HEK293 (cell line): ENCODE results near the gene UCKL1.

ENCODE experiments used
- GFI1B ChIP-seq: fragments of 450-650 bp; formaldehyde crosslinking; IDR thresholded peaks from 2 replicates; pipeline ENCODE4 v1.5.1; 2016; ENCODE audit warnings: missing biosample characterization, missing genetic modification characterization
- KLF10 ChIP-seq: fragments of 450-650 bp; IDR thresholded peaks from 2 replicates; pipeline ENCODE4 v1.5.1; 2018; ENCODE audit warnings: missing biosample characterization, mild to moderate bottlenecking, missing genetic modification characterization
- SP7 ChIP-seq: fragments of 450-650 bp; formaldehyde crosslinking; IDR thresholded peaks from 2 replicates; pipeline ENCODE4 v1.5.1; 2016; ENCODE audit warnings: missing biosample characterization, missing genetic modification characterization
- TRIM28 ChIP-seq: IDR thresholded peaks from 2 replicates; pipeline ENCODE4 v1.6.1; 2011; ENCODE audit warnings: low read length, control low read depth, borderline replicate concordance
- ZEB2 ChIP-seq: fragments of 450-650 bp; formaldehyde crosslinking; IDR thresholded peaks from 2 replicates; pipeline ENCODE4 v1.5.1; 2016; ENCODE audit warnings: missing biosample characterization, missing genetic modification characterization
- ZFP3 ChIP-seq: fragments of 450-650 bp; formaldehyde crosslinking; IDR thresholded peaks from 2 replicates; pipeline ENCODE4 v1.5.1; 2016; ENCODE audit warnings: low read depth, missing biosample characterization, missing genetic modification characterization
- ZNF132 ChIP-seq: fragments of 450-650 bp; formaldehyde crosslinking; IDR thresholded peaks from 2 replicates; pipeline ENCODE4 v1.5.1; 2017; ENCODE audit warnings: missing biosample characterization, missing genetic modification characterization, borderline replicate concordance
- ZNF157 ChIP-seq: fragments of 450-650 bp; formaldehyde crosslinking; IDR thresholded peaks from 2 replicates; pipeline ENCODE4 v1.5.1; 2016; ENCODE audit warnings: missing biosample characterization, missing genetic modification characterization
- ZNF223 ChIP-seq: fragments of 450-650 bp; formaldehyde crosslinking; IDR thresholded peaks from 2 replicates; pipeline ENCODE4 v1.5.1; 2016; ENCODE audit warnings: missing biosample characterization, missing genetic modification characterization
- ZNF274 ChIP-seq, 2 experiments: fragments of 200-500 bp in 1 of 2; fragments of 450-650 bp in 1 of 2; sonication (Bioruptor generic) in 1 of 2; formaldehyde crosslinking in 1 of 2; IDR thresholded peaks; 2 replicates each; pipeline versions ENCODE4 v1.5.1 to v1.6.1; 2014 to 2016; ENCODE audit warnings: borderline replicate concordance in 1 of 2, inconsistent platforms in 1 of 2, low read length in 1 of 2, missing biosample characterization in 1 of 2, missing genetic modification characterization in 1 of 2
- ZNF302 ChIP-seq: fragments of 450-650 bp; formaldehyde crosslinking; IDR thresholded peaks from 2 replicates; pipeline ENCODE4 v1.5.1; 2016; ENCODE audit warnings: missing biosample characterization, missing genetic modification characterization, low read depth
- ZNF350 ChIP-seq: fragments of 450-650 bp; formaldehyde crosslinking; IDR thresholded peaks from 2 replicates; pipeline ENCODE4 v1.5.0; 2017; ENCODE audit warnings: missing biosample characterization, mild to moderate bottlenecking, missing genetic modification characterization
- ZNF48 ChIP-seq: fragments of 450-650 bp; formaldehyde crosslinking; IDR thresholded peaks from 2 replicates; pipeline ENCODE4 v1.5.1; 2016; ENCODE audit warnings: missing biosample characterization, missing genetic modification characterization
- ZNF555 ChIP-seq: fragments of 450-650 bp; formaldehyde crosslinking; conservative IDR thresholded peaks from 2 replicates; pipeline ENCODE4 v1.5.1; 2017; ENCODE audit warnings: missing biosample characterization, mild to moderate bottlenecking, missing genetic modification characterization, inconsistent platforms
- ZNF558 ChIP-seq: fragments of 450-650 bp; formaldehyde crosslinking; IDR thresholded peaks from 2 replicates; pipeline ENCODE4 v1.5.1; 2016; ENCODE audit warnings: missing biosample characterization, missing genetic modification characterization
- ZNF571 ChIP-seq: fragments of 450-650 bp; formaldehyde crosslinking; IDR thresholded peaks from 2 replicates; pipeline ENCODE4 v1.5.0; 2017; ENCODE audit warnings: missing biosample characterization, missing genetic modification characterization
- ZNF600 ChIP-seq: fragments of 450-650 bp; formaldehyde crosslinking; IDR thresholded peaks from 2 replicates; pipeline ENCODE4 v1.5.1; 2016; ENCODE audit warnings: missing biosample characterization, missing genetic modification characterization
- ZNF654 ChIP-seq: fragments of 450-650 bp; formaldehyde crosslinking; IDR thresholded peaks from 2 replicates; pipeline ENCODE4 v1.5.1; 2016; ENCODE audit warnings: low read depth, missing biosample characterization, missing genetic modification characterization
- ZNF704 ChIP-seq: fragments of 450-650 bp; formaldehyde crosslinking; IDR thresholded peaks from 2 replicates; pipeline ENCODE4 v1.5.1; 2016; ENCODE audit warnings: missing biosample characterization, missing genetic modification characterization
- ZNF76 ChIP-seq: fragments of 450-650 bp; formaldehyde crosslinking; IDR thresholded peaks from 2 replicates; pipeline ENCODE4; 2016; ENCODE audit warnings: low read depth, missing biosample characterization, missing genetic modification characterization, borderline replicate concordance
- ZNF791 ChIP-seq: fragments of 450-650 bp; formaldehyde crosslinking; IDR thresholded peaks from 2 replicates; pipeline ENCODE4 v1.5.1; 2016; ENCODE audit warnings: missing biosample characterization, missing genetic modification characterization
- ZNF837 ChIP-seq: fragments of 450-650 bp; formaldehyde crosslinking; IDR thresholded peaks from 2 replicates; pipeline ENCODE4 v1.5.1; 2016; ENCODE audit warnings: missing biosample characterization, missing genetic modification characterization
- ZNF843 ChIP-seq: fragments of 450-650 bp; formaldehyde crosslinking; IDR thresholded peaks from 2 replicates; pipeline ENCODE4 v1.5.1; 2016; ENCODE audit warnings: missing biosample characterization, missing genetic modification characterization
- ZSCAN30 ChIP-seq: fragments of 450-650 bp; IDR thresholded peaks from 2 replicates; pipeline ENCODE4 v1.5.1; 2018; ENCODE audit warnings: missing biosample characterization, mild to moderate bottlenecking, missing genetic modification characterization, moderate library complexity
- TF ChIP-seq, protein P1 (sequence below): fragments of 450-650 bp; formaldehyde crosslinking; IDR thresholded peaks from 2 replicates; pipeline ENCODE4 v1.5.1; 2016; ENCODE audit warnings: missing biosample characterization, missing genetic modification characterization, borderline replicate concordance
- TF ChIP-seq, protein P2 (sequence below): fragments of 450-650 bp; formaldehyde crosslinking; IDR thresholded peaks from 2 replicates; pipeline ENCODE4 v1.5.1; 2016; ENCODE audit warnings: missing biosample characterization, missing genetic modification characterization
- TF ChIP-seq, protein P3 (sequence below): fragments of 450-650 bp; formaldehyde crosslinking; IDR thresholded peaks from 2 replicates; pipeline ENCODE4 v1.5.1; 2016; ENCODE audit warnings: missing biosample characterization, missing genetic modification characterization
- TF ChIP-seq, protein P4 (sequence below): fragments of 450-650 bp; formaldehyde crosslinking; IDR thresholded peaks from 2 replicates; pipeline ENCODE4 v1.5.1; 2017; ENCODE audit warnings: missing biosample characterization, missing genetic modification characterization

The UCKL1 gene

GRCh38 chr20:63978319-63979228 is 22.4 kb upstream of the UCKL1 start (continued):
- TF ChIP-seq ZSCAN30 (tag by site-specific recombination) (no peak), ZNF571 (no peak), ZNF600 (peak; percentile 48; the same call in 1 of the 2 replicates), ZNF274 (IDR thresholded peaks at IDR 0.05; ENCODE audit: low read length) (no peak), ZNF274 (tag by site-specific recombination; IDR thresholded peaks at IDR 0.05; ENCODE audit: borderline replicate concordance) (no peak), ZNF350 (tag by site-specific recombination) (no peak), ZNF791 (tag by site-specific recombination) (no peak), ZNF223 (tag by site-specific recombination) (no peak), ZNF302 (tag by site-specific recombination) (no peak), ZNF48 (tag by site-specific recombination) (no peak), KLF10 (peak; percentile 37; the same call in 1 of the 2 replicates), GFI1B (tag by site-specific recombination) (no peak), ZNF704 (tag by site-specific recombination) (no peak), ZNF555 (tag by site-specific recombination) (no peak), ZFP3 (tag by site-specific recombination) (no peak), ZNF132 (no peak), TRIM28 (no peak), SP7 (peak; percentile 45; the same call in 1 of the 2 replicates), ZNF837 (no peak), ZEB2 (tag by site-specific recombination) (no peak; the same call in none of the 2 replicates), ZNF558 (tag by site-specific recombination) (no peak), ZNF157 (tag by site-specific recombination) (no peak), ZNF843 (tag by site-specific recombination) (peak; percentile 26; the same call in 1 of the 2 replicates), ZNF76 (0 out of 2 replicates have a peak, but pooled peaks have one; percentile 45), ZNF654 (tag by site-specific recombination) (no peak)
- TF ChIP-seq, protein P1, sequence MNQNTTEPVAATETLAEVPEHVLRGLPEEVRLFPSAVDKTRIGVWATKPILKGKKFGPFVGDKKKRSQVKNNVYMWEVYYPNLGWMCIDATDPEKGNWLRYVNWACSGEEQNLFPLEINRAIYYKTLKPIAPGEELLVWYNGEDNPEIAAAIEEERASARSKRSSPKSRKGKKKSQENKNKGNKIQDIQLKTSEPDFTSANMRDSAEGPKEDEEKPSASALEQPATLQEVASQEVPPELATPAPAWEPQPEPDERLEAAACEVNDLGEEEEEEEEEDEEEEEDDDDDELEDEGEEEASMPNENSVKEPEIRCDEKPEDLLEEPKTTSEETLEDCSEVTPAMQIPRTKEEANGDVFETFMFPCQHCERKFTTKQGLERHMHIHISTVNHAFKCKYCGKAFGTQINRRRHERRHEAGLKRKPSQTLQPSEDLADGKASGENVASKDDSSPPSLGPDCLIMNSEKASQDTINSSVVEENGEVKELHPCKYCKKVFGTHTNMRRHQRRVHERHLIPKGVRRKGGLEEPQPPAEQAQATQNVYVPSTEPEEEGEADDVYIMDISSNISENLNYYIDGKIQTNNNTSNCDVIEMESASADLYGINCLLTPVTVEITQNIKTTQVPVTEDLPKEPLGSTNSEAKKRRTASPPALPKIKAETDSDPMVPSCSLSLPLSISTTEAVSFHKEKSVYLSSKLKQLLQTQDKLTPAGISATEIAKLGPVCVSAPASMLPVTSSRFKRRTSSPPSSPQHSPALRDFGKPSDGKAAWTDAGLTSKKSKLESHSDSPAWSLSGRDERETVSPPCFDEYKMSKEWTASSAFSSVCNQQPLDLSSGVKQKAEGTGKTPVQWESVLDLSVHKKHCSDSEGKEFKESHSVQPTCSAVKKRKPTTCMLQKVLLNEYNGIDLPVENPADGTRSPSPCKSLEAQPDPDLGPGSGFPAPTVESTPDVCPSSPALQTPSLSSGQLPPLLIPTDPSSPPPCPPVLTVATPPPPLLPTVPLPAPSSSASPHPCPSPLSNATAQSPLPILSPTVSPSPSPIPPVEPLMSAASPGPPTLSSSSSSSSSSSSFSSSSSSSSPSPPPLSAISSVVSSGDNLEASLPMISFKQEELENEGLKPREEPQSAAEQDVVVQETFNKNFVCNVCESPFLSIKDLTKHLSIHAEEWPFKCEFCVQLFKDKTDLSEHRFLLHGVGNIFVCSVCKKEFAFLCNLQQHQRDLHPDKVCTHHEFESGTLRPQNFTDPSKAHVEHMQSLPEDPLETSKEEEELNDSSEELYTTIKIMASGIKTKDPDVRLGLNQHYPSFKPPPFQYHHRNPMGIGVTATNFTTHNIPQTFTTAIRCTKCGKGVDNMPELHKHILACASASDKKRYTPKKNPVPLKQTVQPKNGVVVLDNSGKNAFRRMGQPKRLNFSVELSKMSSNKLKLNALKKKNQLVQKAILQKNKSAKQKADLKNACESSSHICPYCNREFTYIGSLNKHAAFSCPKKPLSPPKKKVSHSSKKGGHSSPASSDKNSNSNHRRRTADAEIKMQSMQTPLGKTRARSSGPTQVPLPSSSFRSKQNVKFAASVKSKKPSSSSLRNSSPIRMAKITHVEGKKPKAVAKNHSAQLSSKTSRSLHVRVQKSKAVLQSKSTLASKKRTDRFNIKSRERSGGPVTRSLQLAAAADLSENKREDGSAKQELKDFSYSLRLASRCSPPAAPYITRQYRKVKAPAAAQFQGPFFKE (tag by site-specific recombination) = no peak
- TF ChIP-seq, protein P2, sequence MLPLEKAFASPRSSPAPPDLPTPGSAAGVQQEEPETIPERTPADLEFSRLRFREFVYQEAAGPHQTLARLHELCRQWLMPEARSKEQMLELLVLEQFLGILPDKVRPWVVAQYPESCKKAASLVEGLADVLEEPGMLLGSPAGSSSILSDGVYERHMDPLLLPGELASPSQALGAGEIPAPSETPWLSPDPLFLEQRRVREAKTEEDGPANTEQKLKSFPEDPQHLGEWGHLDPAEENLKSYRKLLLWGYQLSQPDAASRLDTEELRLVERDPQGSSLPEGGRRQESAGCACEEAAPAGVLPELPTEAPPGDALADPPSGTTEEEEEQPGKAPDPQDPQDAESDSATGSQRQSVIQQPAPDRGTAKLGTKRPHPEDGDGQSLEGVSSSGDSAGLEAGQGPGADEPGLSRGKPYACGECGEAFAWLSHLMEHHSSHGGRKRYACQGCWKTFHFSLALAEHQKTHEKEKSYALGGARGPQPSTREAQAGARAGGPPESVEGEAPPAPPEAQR = no peak
- TF ChIP-seq, protein P3, sequence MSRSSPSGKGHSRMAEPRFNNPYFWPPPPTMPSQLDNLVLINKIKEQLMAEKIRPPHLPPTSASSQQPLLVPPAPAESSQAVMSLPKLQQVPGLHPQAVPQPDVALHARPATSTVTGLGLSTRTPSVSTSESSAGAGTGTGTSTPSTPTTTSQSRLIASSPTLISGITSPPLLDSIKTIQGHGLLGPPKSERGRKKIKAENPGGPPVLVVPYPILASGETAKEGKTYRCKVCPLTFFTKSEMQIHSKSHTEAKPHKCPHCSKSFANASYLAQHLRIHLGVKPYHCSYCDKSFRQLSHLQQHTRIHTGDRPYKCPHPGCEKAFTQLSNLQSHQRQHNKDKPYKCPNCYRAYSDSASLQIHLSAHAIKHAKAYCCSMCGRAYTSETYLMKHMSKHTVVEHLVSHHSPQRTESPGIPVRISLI (tag by site-specific recombination) = no peak
- TF ChIP-seq, protein P4, sequence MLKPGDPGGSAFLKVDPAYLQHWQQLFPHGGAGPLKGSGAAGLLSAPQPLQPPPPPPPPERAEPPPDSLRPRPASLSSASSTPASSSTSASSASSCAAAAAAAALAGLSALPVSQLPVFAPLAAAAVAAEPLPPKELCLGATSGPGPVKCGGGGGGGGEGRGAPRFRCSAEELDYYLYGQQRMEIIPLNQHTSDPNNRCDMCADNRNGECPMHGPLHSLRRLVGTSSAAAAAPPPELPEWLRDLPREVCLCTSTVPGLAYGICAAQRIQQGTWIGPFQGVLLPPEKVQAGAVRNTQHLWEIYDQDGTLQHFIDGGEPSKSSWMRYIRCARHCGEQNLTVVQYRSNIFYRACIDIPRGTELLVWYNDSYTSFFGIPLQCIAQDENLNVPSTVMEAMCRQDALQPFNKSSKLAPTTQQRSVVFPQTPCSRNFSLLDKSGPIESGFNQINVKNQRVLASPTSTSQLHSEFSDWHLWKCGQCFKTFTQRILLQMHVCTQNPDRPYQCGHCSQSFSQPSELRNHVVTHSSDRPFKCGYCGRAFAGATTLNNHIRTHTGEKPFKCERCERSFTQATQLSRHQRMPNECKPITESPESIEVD (tag by site-specific recombination) = no peak
